Thyroid gland (tissue), 4 donors: Measurements from ENCODE around the gene CACYBP.

ENCODE experiments used
- POLR2A ChIP-seq, 2 donors: fragments of 450-650 bp; IDR thresholded peaks; one replicate each; pipeline ENCODE4 v1.6.1; 2017; ENCODE audit warnings: antibody characterized with exemption in 2 of 2, mild to moderate bottlenecking in 2 of 2, moderate library complexity in 1 of 2
- TF ChIP-seq, protein P1 (sequence below), 6 experiments: fragments of 200-600 bp in 3 of 6; fragments of 450-650 bp in 3 of 6; sonication (generic) in 3 of 6; IDR thresholded peaks; one replicate each; pipeline ENCODE4 v1.5.1; 2016 to 2019; ENCODE audit warnings: antibody characterized with exemption in 6 of 6, mild to moderate bottlenecking in 2 of 6, inconsistent platforms in 1 of 6, moderate library complexity in 1 of 6

DNA sequence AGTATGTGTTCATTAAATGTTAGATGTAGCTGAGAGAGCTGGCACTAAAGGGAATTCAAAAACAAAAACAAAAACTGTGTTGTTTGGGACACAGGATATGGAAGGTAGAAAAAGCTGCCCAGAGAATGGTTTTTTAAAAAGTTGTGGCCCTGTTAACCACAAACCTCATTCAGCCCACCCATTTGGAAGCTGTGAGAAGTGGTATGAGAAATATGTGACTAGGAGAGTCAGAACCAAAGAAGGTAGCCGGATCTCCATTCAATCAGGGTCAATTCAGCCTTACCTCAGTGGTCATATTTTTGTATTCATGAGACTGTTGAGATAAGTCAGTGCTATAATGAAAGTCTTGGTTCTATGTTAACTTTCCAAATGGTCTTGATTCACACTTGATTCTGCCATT lies 29.8 kb upstream of the CACYBP start:
- TF ChIP-seq, protein P1, sequence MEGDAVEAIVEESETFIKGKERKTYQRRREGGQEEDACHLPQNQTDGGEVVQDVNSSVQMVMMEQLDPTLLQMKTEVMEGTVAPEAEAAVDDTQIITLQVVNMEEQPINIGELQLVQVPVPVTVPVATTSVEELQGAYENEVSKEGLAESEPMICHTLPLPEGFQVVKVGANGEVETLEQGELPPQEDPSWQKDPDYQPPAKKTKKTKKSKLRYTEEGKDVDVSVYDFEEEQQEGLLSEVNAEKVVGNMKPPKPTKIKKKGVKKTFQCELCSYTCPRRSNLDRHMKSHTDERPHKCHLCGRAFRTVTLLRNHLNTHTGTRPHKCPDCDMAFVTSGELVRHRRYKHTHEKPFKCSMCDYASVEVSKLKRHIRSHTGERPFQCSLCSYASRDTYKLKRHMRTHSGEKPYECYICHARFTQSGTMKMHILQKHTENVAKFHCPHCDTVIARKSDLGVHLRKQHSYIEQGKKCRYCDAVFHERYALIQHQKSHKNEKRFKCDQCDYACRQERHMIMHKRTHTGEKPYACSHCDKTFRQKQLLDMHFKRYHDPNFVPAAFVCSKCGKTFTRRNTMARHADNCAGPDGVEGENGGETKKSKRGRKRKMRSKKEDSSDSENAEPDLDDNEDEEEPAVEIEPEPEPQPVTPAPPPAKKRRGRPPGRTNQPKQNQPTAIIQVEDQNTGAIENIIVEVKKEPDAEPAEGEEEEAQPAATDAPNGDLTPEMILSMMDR (IDR thresholded peaks at IDR 0.05): no peak
- no peak for TF ChIP-seq POLR2A (IDR thresholded peaks at IDR 0.05)
